Cardiac septum (tissue), 1 donor: Measurements from ENCODE around the gene CDK11A. TPM values are rescaled to one million over a fixed set of nuclear protein-coding genes. Genes with fewer than 3 reads are reported as not detected.
A peak's percentile ranks its signal among the peaks of the same experiment; 100 is the strongest.
"Not testable (repeated sequence)": the region's sequence is repeated elsewhere in the genome, so short reads cannot be mapped to it uniquely, and the experiment has no call there.

Experiments used
- DNase-seq: peaks from one replicate; pipeline ENCODE4 v3.0.0-alpha.2; 2020; ENCODE audit warnings: low spot score
- intact Hi-C: fragments of 100-400 bp; cut with DNase I; formaldehyde crosslinking; loops from one replicate; pipeline ENCODE4 v1.14.0; 2022
- long read RNA-seq: library from polyadenylated mRNA; unstranded; transcript quantifications from one replicate; pipeline ENCODE4 v2.0.0, GENCODE V29; 2021
- total RNA-seq: library from RNA; stranded (reverse); fragmentation: NEBNext Ultra II Directional; extraction: Animal tissue kit (Norgen Biotek cat#: 25700); gene quantifications from one replicate; pipeline ENCODE4 v1.2.1, GENCODE V29; 2021
- donor health status: DM: no; HTN: no; CAD: no.

Gene CDK11A
- total RNA-seq, result 25.8 TPM
- long read RNA-seq, partial matches to known transcripts, result 9 of 18 reads
- long read RNA-seq, other reads (novel, unspliced or antisense), result 8 of 18 reads

GRCh38 chr1:1724035-1724864, at the start of gene CDK11A:
Gene CDK11A (minus strand): TSS chr1:1724357. CDS start chr1:1722818, 1,539 bp downstream.
- peak; percentile 99 for DNase-seq
- intact Hi-C loops, result not testable (repeated sequence)

GRCh38 chr1:1773874-1774273, 49.7 kb upstream of the CDK11A start:
- intact Hi-C loops, result no loop called here
- no peak for DNase-seq

GRCh38 chr1:1771096-1771495, 46.9 kb upstream of the CDK11A start:
- intact Hi-C loops, result no loop called here

GRCh38 chr1:1770102-1770501, 45.9 kb upstream of the CDK11A start:
- DNase-seq, result no peak
- intact Hi-C loops, result no loop called here

More at GRCh38 chr1:1771096-1771495, 46.9 kb upstream of the CDK11A start:
- no peak for DNase-seq

- intact Hi-C loops, result no loop called here
- no peak for DNase-seq
These were observed 44.3 kb upstream of the CDK11A start for GRCh38 chr1:1768249-1768992.

- intact Hi-C loops, result no loop called here
- DNase-seq, result no peak
These were observed 40.8 kb upstream of the CDK11A start for GRCh38 chr1:1764876-1765470.

GRCh38 chr1:1763657-1764621, 39.8 kb upstream of the CDK11A start:
- intact Hi-C loops, result no loop called here

GRCh38 chr1:1761504-1762376, 37.6 kb upstream of the CDK11A start:
- intact Hi-C loops, result no loop called here

More at GRCh38 chr1:1763657-1764621, 39.8 kb upstream of the CDK11A start:
- DNase-seq, result peak; percentile 93

GRCh38 chr1:1760715-1761114, 36.6 kb upstream of the CDK11A start:
- intact Hi-C loops, result no loop called here
- DNase-seq, result no peak

More at GRCh38 chr1:1761504-1762376, 37.6 kb upstream of the CDK11A start:
- DNase-seq, result no peak

- intact Hi-C loops, result no loop called here
- no peak for DNase-seq
These were observed 36.1 kb upstream of the CDK11A start for GRCh38 chr1:1760345-1760650.

- intact Hi-C loops, result no loop called here
- no peak for DNase-seq
These were observed 35.5 kb upstream of the CDK11A start for GRCh38 chr1:1759456-1760344.

GRCh38 chr1:1758692-1759455, 34.7 kb upstream of the CDK11A start:
- DNase-seq, result peak; percentile 85
- intact Hi-C loops, result no loop called here

GRCh38 chr1:1758059-1758621, 34.0 kb upstream of the CDK11A start:
- DNase-seq, result no peak

GRCh38 chr1:1757422-1758058, 33.4 kb upstream of the CDK11A start:
- intact Hi-C loops, result no loop called here
- DNase-seq, result no peak

More at GRCh38 chr1:1758059-1758621, 34.0 kb upstream of the CDK11A start:
- intact Hi-C loops, result no loop called here

GRCh38 chr1:1756661-1757421, 32.7 kb upstream of the CDK11A start:
- intact Hi-C loops, result no loop called here
- DNase-seq, result no peak
